ENCODE results near the gene LARP1.
A peak's percentile ranks its signal among the peaks of the same experiment; 100 is the strongest.

The LARP1 gene

GRCh38 chr5:154766558-154767281, 11.5 kb downstream of the LARP1 start:
- Mint-ChIP-seq H3K27me3 (no peaks in the 10 kb centered on the region), H3K4me3 (peak overlapping the region; percentile 24 to 61), H3K4me1 (peaks cover 94% of the 10 kb centered on the region), H3K9me3 (no peaks in the 10 kb centered on the region), H3K27ac (peak overlapping the region in 1 of 2 donors; percentile 3)
- DNase-seq (no peak), ATAC-seq (peak; percentile 13)

- H3K27me3 Mint-ChIP-seq, result no peaks in the 10 kb centered on the region
Measured at GRCh38 chr5:154767576-154767975, 12.4 kb downstream of the LARP1 start.

GRCh38 chr5:154768207-154768606, 13.0 kb downstream of the LARP1 start:
- Mint-ChIP-seq H3K9me3 (no peaks in the 10 kb centered on the region), H3K27me3 (no peaks in the 10 kb centered on the region), H3K4me1 (peaks cover 87% of the 10 kb centered on the region), H3K27ac (no peak overlapping the region), H3K4me3 (no peak overlapping the region)
- ATAC-seq (no peak), DNase-seq (no peak)

More at GRCh38 chr5:154767576-154767975, 12.4 kb downstream of the LARP1 start:
- Mint-ChIP-seq H3K4me1 (peaks cover 87% of the 10 kb centered on the region), H3K4me3 (peak overlapping the region; percentile 8 to 26), H3K9me3 (no peaks in the 10 kb centered on the region), H3K27ac (peak overlapping the region; percentile 4 to 82)
- peak; percentile 18 for ATAC-seq
- no peak for DNase-seq

- Mint-ChIP-seq H3K9me3 (no peaks in the 10 kb centered on the region), H3K27ac (peak overlapping the region; percentile 89 to 92), H3K27me3 (no peaks in the 10 kb centered on the region), H3K4me3 (no peak overlapping the region), H3K4me1 (peaks cover 87% of the 10 kb centered on the region)
- DNase-seq (no peak), ATAC-seq (peak; percentile 24)
Measured at GRCh38 chr5:154770111-154770510, 14.9 kb downstream of the LARP1 start.

GRCh38 chr5:154771383-154771901, 16.3 kb downstream of the LARP1 start:
- Mint-ChIP-seq H3K9me3 (no peaks in the 10 kb centered on the region), H3K27me3 (no peaks in the 10 kb centered on the region), H3K27ac (peak overlapping the region in 1 of 2 donors; percentile 59), H3K4me3 (no peak overlapping the region), H3K4me1 (peaks cover 84% of the 10 kb centered on the region)
- ATAC-seq (no peak), DNase-seq (no peak)

- H3K27me3 Mint-ChIP-seq, result no peaks in the 10 kb centered on the region
- DNase-seq (no peak), ATAC-seq (no peak)
- no peak overlapping the region for H3K4me3 Mint-ChIP-seq
- H3K4me1 Mint-ChIP-seq, result peaks cover 76% of the 10 kb centered on the region
- no peaks in the 10 kb centered on the region for H3K9me3 Mint-ChIP-seq
- peak overlapping the region; percentile 89 to 92 for H3K27ac Mint-ChIP-seq
Measured at GRCh38 chr5:154773326-154773725, 18.1 kb downstream of the LARP1 start.

GRCh38 chr5:154776167-154776566, 21.0 kb downstream of the LARP1 start:
- no peaks in the 10 kb centered on the region for H3K27me3 Mint-ChIP-seq
- H3K4me1 Mint-ChIP-seq, result peaks cover 80% of the 10 kb centered on the region
- ATAC-seq (no peak), DNase-seq (no peak)
- H3K9me3 Mint-ChIP-seq, result no peaks in the 10 kb centered on the region
- peak overlapping the region in 1 of 2 donors; percentile 34 for H3K27ac Mint-ChIP-seq
- H3K4me3 Mint-ChIP-seq, result no peak overlapping the region

- no peak overlapping the region for H3K27ac Mint-ChIP-seq
- peaks cover 88% of the 10 kb centered on the region for H3K4me1 Mint-ChIP-seq
- no peak for ATAC-seq
Measured at GRCh38 chr5:154778534-154778933, 23.4 kb downstream of the LARP1 start.

GRCh38 chr5:154779105-154779504, 23.9 kb downstream of the LARP1 start:
- DNase-seq (no peak), ATAC-seq (peak; percentile 57)
- H3K4me1 Mint-ChIP-seq, result peaks cover 88% of the 10 kb centered on the region
- peak overlapping the region in 1 of 2 donors; percentile 55 for H3K4me3 Mint-ChIP-seq
- peak overlapping the region in 1 of 2 donors; percentile 36 for H3K27ac Mint-ChIP-seq
- H3K27me3 Mint-ChIP-seq, result no peaks in the 10 kb centered on the region
- H3K9me3 Mint-ChIP-seq, result no peaks in the 10 kb centered on the region

More at GRCh38 chr5:154778534-154778933, 23.4 kb downstream of the LARP1 start:
- no peak for DNase-seq
- Mint-ChIP-seq H3K27me3 (no peaks in the 10 kb centered on the region), H3K4me3 (no peak overlapping the region), H3K9me3 (no peaks in the 10 kb centered on the region)

- DNase-seq, result no peak
- no peaks in the 10 kb centered on the region for H3K9me3 Mint-ChIP-seq
- no peaks in the 10 kb centered on the region for H3K27me3 Mint-ChIP-seq
- peak overlapping the region in 1 of 2 donors; percentile 9 for H3K4me3 Mint-ChIP-seq
- H3K27ac Mint-ChIP-seq, result peak overlapping the region; percentile 61 to 82
- no peak for ATAC-seq
- H3K4me1 Mint-ChIP-seq, result peaks cover 88% of the 10 kb centered on the region
Measured at GRCh38 chr5:154780128-154780527, 25.0 kb downstream of the LARP1 start.

GRCh38 chr5:154782326-154782725, 27.1 kb downstream of the LARP1 start:
- no peak overlapping the region for H3K27ac Mint-ChIP-seq

GRCh38 chr5:154782812-154783592, 27.8 kb downstream of the LARP1 start:
- no peak for DNase-seq
- no peak overlapping the region for H3K4me3 Mint-ChIP-seq
- H3K4me1 Mint-ChIP-seq, result peaks cover 100% of the 10 kb centered on the region
- H3K27me3 Mint-ChIP-seq, result no peaks in the 10 kb centered on the region
- no peak for ATAC-seq
- peak overlapping the region in 1 of 2 donors; percentile 59 for H3K27ac Mint-ChIP-seq
- no peaks in the 10 kb centered on the region for H3K9me3 Mint-ChIP-seq

More at GRCh38 chr5:154782326-154782725, 27.1 kb downstream of the LARP1 start:
- Mint-ChIP-seq H3K4me3 (no peak overlapping the region), H3K27me3 (no peaks in the 10 kb centered on the region), H3K4me1 (peaks cover 98% of the 10 kb centered on the region), H3K9me3 (no peaks in the 10 kb centered on the region)
- DNase-seq (no peak), ATAC-seq (no peak)

GRCh38 chr5:154783774-154784460, 28.7 kb downstream of the LARP1 start:
- peak; percentile 37 for ATAC-seq
- peak overlapping the region in 1 of 2 donors; percentile 91 for H3K27ac Mint-ChIP-seq
- peaks cover 98% of the 10 kb centered on the region for H3K4me1 Mint-ChIP-seq
- H3K9me3 Mint-ChIP-seq, result no peaks in the 10 kb centered on the region
- no peak for DNase-seq
- no peaks in the 10 kb centered on the region for H3K27me3 Mint-ChIP-seq
- H3K4me3 Mint-ChIP-seq, result no peak overlapping the region

- H3K27me3 Mint-ChIP-seq, result no peaks in the 10 kb centered on the region
- no peaks in the 10 kb centered on the region for H3K9me3 Mint-ChIP-seq
- peaks cover 89% of the 10 kb centered on the region for H3K4me1 Mint-ChIP-seq
- no peak for ATAC-seq
- peak overlapping the region; percentile 74 to 91 for H3K27ac Mint-ChIP-seq
- H3K4me3 Mint-ChIP-seq, result no peak overlapping the region
- DNase-seq, result no peak
Measured at GRCh38 chr5:154784856-154785255, 29.7 kb downstream of the LARP1 start.

- DNase-seq, result no peak
- no peaks in the 10 kb centered on the region for H3K9me3 Mint-ChIP-seq
- peaks cover 82% of the 10 kb centered on the region for H3K4me1 Mint-ChIP-seq
- no peak for ATAC-seq
- H3K27ac Mint-ChIP-seq, result peak overlapping the region; percentile 52 to 59
- no peak overlapping the region for H3K4me3 Mint-ChIP-seq
- no peaks in the 10 kb centered on the region for H3K27me3 Mint-ChIP-seq
Measured at GRCh38 chr5:154786414-154786813, 31.2 kb downstream of the LARP1 start.
